ENCODE data around the gene TMEM108. TPM values are rescaled to one million over a fixed set of nuclear protein-coding genes. Genes with fewer than 3 reads are reported as not detected.

The TMEM108 gene
- total RNA-seq, 1 experiment from 2014 or later, result not detected

DNA sequence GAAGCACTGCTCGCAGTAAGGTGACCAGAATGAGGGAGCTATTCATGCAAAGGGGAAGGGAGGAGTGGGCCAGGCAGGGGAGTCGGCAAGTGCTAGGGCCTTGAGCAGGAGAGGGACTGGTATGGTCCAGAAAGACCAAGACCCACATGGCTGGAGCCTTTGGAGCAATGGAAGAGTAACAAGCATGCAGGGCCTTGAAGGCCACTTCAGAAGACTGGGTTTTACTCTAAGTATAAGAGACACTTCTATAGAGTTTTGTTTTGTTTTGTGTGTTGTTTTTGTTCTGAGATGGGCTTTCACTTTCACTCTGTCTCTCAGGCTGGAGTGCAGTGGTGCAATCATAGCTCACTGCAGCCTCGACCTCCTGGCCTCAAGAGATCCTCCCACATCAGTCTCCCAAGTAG, 403.7 kb downstream of the TMEM108 start (continued):
- no peak for TF ChIP-seq REST (IDR thresholded peaks at IDR 0.05; ENCODE audit: low read depth)
- TF ChIP-seq EZH2 (IDR thresholded peaks at IDR 0.05), result no peak

- Histone ChIP-seq H3K9ac (ENCODE audit: low read length) (no peak overlapping the region), H3K4me2 (ENCODE audit: low read length) (no peak overlapping the region), H2AFZ (ENCODE audit: low read depth, low read length, poor library complexity, severe bottlenecking) (no peak overlapping the region), H3K27me3 (ENCODE audit: insufficient read depth, low read length) (no peaks in the 10 kb centered on the region), H3K4me1 (ENCODE audit: control insufficient read depth in 1 of 2, insufficient read depth in 2 of 2, low read length in 2 of 2) (peaks cover 0 to 7% of the 10 kb centered on the region in 2 experiments; a peak in 2 of 4 replicates), H3K9me2 (ENCODE audit: insufficient read depth) (no peaks in the 10 kb centered on the region), H4K20me1 (ENCODE audit: insufficient read depth) (no peaks in the 10 kb centered on the region), H3K27ac (ENCODE audit: low read depth, low read length) (no peak overlapping the region), H3K4me3 (replicated peaks in 1 of 2; ENCODE audit: low read depth in 1 of 2, low read length in 2 of 2) (no peak overlapping the region), H3K36me3 (ENCODE audit: control insufficient read depth in 1 of 2, insufficient read depth in 2 of 2, low read length in 2 of 2) (no peaks in the 10 kb centered on the region), H3K9me3 (ENCODE audit: control insufficient read depth in 1 of 2, insufficient read depth in 1 of 2, low read depth in 1 of 2, low read length in 2 of 2) (no peaks in the 10 kb centered on the region), H3K79me2 (ENCODE audit: insufficient read depth, low read length) (no peaks in the 10 kb centered on the region)
- RAD21 ChIA-PET (ENCODE audit: low non-redundant PET in 1 of 2, low total read pairs in 2 of 2, uncharacterized antibody in 2 of 2, unreplicated experiment in 2 of 2), result no interaction called here
- no TSS peak for BruUV-seq (replicated peaks)
- POLR2A ChIA-PET, result no interaction called here
- TF ChIP-seq ZNF274 (IDR thresholded peaks at IDR 0.05; ENCODE audit: low read depth, low read length) (no peak), CEBPB (IDR thresholded peaks at IDR 0.05; ENCODE audit: low read depth) (no peak), YY1 (IDR thresholded peaks at IDR 0.05; ENCODE audit: extremely low read depth, insufficient replicate concordance, low read depth, low read length) (no peak), ELF1 (IDR thresholded peaks at IDR 0.05; ENCODE audit: borderline replicate concordance, low read depth) (no peak), TCF7L2 (IDR thresholded peaks at IDR 0.05; ENCODE audit: borderline replicate concordance, extremely low read depth, insufficient read depth, insufficient read length) (no peak), EZH2phosphoT487 (IDR thresholded peaks at IDR 0.05; ENCODE audit: borderline replicate concordance) (no peak), CTCF (IDR thresholded peaks at IDR 0.05 in 2 of 3, conservative IDR thresholded peaks at IDR 0.05 in 1 of 3; ENCODE audit: borderline replicate concordance in 1 of 3, insufficient read depth in 1 of 3, low read depth in 2 of 3, low read length in 2 of 3) (no peak), POLR2A (IDR thresholded peaks at IDR 0.05; ENCODE audit: borderline replicate concordance, extremely low read depth, insufficient read depth, insufficient read length) (no peak), ZBTB33 (IDR thresholded peaks at IDR 0.05; ENCODE audit: extremely low read depth, insufficient replicate concordance, low read length) (no peak), EZH2 (IDR thresholded peaks at IDR 0.05) (no peak)
- TF ChIP-seq, protein P1, sequence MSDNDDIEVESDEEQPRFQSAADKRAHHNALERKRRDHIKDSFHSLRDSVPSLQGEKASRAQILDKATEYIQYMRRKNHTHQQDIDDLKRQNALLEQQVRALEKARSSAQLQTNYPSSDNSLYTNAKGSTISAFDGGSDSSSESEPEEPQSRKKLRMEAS (IDR thresholded peaks at IDR 0.05), result no peak
- ATAC-seq (no peak), DNase-seq (ENCODE audit: low read depth, low spot score) (no peak)
- CTCF ChIA-PET, result no interaction called here
- intact Hi-C loops (cut with micrococcal nuclease), result loop anchor here (10.0 kb wide), 1 partner anchor 362 kb away; the partner anchor contains the start of gene SRPRB
These were observed 404.3 kb downstream of the TMEM108 start for GRCh38 chr3:133442518-133442917.
